GM18907 (cell line): ENCODE data around the gene SLC5A4.
"Not testable (repeated sequence)": the region's sequence is repeated elsewhere in the genome, so short reads cannot be mapped to it uniquely, and the experiment has no call there.

Experiments used
- ATAC-seq: cut with Tn5 transposase; IDR thresholded peaks from one replicate; pipeline ENCODE4 v1.9.1; 2021; ENCODE audit warnings: mild to moderate bottlenecking, moderate library complexity; ENCODE audit not compliant: unreplicated experiment

SLC5A4 gene

GRCh38 chr22:32202161-32202538, 53.0 kb downstream of the SLC5A4 start:
- no peak for ATAC-seq

- ATAC-seq: no peak
These were observed 54.4 kb downstream of the SLC5A4 start for GRCh38 chr22:32200752-32201151.

DNA sequence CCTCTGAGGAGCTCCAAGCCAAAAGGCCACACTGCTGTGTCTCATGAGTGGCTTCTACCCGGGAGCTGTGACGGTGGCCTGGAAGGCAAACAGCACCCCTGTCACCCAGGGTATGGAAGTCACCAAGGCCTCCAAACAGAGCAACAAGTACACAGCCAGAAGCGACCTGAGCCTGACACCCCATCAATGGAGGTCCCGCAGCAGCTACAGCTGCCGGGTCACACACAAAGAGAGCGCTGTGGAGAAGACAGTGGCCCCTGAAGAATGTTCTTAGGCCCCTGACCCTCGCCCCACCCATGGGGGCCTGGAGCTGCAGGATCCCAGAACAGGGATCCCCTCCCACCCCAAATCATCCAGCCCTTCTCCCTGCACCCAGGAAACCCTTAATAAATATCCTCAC, 55.2 kb downstream of the SLC5A4 start:
- ATAC-seq: no peak

- no peak for ATAC-seq
These were observed 55.8 kb downstream of the SLC5A4 start for GRCh38 chr22:32199341-32199740.

DNA sequence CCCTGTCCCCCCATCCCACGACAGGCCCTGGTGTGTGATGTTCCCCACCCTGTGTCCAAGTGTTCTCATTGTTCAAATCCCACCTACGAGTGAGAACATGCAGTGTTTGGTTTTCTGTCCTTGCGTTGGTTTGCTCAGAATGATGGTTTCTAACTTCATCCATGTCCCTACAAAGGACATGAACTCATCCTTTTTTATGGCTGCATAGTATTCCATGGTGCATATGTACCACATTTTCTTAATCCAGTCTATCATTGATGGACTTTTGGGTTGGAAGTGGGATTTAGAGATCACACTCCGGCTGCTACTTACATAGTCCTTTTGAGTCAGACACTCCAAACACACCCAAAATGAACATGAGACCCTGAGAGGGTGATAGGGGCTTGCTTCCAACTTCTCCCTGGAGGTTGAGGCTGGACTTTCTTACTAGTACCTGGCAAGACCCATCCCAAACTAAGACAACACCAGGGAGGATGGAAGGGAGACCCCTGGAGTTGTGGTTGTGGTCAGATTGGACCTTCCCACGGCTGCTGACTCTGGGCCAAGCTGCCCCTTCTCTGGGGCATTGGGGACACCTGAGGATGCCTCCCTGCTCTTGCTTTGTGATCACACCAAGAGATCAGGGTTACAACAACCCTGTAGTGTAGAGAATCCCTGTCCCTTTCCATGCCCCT, 57.5 kb downstream of the SLC5A4 start:
- not testable (repeated sequence) for ATAC-seq

DNA sequence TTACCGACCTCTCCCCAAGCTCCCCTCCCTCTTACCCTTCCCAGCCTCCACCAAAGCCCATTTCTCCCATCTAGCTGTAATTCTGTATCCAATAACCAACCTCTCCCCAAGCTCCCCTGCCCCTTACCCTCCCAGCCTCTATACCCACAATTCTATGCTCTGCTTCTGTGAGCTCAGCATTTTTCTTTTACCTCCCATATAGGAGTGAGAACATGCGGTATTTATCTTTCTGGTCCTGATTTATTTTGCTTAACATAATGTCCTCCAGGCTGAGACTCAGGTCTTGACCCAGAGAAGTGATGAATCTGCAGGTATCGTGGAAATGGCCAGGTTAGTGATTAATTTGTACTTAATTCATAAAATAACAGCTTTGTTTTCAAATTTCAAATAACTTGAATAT, 59.2 kb downstream of the SLC5A4 start:
- ATAC-seq: not testable (repeated sequence)

DNA sequence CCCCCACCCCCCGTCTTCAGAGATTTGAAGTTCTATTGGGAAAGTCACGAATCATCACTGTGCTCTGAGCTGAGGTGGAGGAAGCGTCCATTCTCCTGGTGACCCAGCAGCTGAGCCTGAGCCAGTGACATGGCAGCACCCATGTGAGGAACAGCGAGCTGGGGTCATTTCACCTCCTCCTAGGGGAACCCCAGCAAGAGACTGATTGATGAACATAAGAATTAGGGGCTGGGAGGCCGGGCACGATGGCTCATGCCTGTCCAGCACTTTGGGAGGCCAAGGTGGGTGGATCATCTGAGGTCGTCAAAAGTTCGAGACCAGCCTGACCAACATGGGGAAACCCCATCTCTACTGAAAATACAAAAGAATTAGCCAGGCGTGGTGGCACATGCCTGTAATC, 61.8 kb downstream of the SLC5A4 start:
- not testable (repeated sequence) for ATAC-seq

DNA sequence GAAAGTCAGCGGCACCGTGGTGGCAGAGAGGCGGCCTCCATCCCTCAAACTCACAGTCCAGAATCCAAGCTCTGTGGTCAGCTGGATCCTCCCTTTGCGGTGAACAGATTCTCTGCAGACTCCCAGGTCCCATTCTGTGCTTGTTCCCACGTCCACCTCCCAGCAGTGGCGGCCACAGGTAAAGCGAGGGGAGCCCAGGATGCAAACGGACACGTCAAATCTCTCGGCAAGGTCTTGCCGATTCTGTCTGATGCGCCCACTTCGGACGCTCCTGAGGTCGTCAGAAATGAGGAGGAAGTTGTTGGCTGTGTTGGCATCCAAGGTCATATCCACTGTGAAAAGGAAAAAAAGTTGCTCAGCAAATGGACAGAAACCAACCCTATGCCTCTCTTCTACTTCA, 64.1 kb downstream of the SLC5A4 start:
- not testable (repeated sequence) for ATAC-seq

- ATAC-seq: no peak
These were observed 69.3 kb downstream of the SLC5A4 start for GRCh38 chr22:32185821-32186220.

DNA sequence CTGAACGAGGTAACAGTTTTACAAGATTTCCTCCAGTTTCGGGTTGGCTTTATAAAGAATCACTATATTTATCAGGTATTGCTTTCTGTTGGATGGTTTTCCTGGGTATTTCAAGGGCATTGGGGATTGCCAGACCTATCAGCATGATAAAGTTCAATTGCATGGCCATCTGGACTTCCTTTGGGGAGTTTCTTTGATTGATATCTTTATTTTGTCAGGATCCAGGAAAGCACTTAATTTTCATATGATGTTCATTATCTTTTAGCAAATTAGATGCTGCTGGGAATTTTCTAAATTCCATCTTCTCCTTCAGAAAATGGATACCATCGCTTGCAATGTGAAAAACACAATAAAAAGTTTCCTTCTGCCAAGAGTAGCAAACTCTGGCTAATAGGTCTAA, 71.5 kb downstream of the SLC5A4 start:
- ATAC-seq: no peak

DNA sequence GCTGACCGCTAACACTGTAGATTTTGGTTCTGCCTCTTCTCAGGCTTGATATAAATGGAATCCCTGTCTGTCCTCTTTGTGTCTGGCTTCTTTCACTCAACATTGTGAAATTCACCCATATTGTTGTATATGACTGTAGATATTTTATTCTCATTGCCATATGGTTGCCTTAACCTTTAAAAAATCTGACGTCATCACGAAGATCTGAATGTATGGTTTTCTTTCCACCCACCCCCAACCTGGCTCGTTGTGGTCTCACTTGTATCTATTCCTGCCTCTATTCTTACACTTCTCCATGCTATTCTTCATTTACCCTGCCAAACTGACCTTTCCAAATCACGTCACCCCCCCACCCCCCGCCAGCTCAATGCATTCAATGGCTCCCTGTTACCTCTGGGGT, 74.1 kb downstream of the SLC5A4 start:
- no peak for ATAC-seq

DNA sequence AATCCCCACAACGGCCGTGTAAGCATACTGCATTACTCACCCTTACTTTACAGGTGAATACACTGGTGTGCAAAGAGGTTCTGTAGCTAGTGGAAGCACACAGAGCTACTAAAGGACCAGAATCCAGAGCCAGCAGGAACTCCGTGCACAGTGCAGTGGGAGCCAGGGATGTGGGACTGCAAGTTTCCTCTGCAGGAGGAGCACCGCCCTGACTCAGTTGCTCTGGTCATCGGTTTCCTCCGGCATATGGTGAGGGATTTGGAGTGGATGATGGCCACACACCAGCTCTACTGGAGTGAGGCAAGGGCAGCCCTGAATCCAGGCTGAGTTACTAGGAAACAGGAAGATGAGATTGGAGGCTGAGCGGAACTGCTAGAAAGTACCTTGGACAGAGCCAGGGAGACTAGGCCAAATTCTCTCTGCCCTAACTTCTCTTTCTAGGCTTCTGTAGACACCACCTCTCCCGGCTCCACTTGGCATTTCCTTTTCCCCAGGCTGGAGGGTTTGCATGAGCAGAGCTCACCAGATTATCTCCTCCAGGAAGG, 77.9 kb downstream of the SLC5A4 start:
- no peak for ATAC-seq

- no peak for ATAC-seq
These were observed 79.2 kb downstream of the SLC5A4 start for GRCh38 chr22:32175683-32176644.

DNA sequence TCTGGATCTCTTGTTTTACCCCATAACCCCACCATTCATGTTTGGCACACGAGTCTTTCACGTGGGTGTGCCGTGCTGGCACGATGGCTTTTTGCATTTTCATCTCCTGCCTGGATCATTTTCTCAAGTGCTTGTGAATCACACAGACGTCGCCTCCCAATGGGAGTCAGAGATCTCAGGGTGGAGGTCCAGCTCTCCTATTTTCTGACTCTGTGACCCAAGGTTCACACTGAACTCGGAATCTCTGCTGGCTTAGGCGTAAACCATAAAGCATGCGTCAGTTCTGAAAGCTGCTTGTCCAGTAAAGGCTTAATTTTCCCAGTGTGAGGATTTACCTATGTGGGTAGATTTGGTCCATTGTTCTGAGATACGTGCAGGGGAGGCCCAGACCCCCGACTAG, 80.0 kb downstream of the SLC5A4 start:
- ATAC-seq: no peak
